Subcutaneous adipose tissue (tissue), 4 donors: ENCODE results near the gene TIGD4. TPM values are rescaled to one million over a fixed set of nuclear protein-coding genes. Genes with fewer than 3 reads are reported as not detected.

Experiments used
- total RNA-seq, 4 donors: library from RNA; depleted of rRNA; stranded (reverse); fragments of >200 nt; gene quantifications; one replicate each; pipeline ENCODE4 v1.1.0, GENCODE V29; 2016
- TF ChIP-seq, protein P1 (sequence below): fragments of 450-650 bp; IDR thresholded peaks from one replicate; pipeline ENCODE4 v1.5.1; 2016; ENCODE audit warnings: low read depth, mild to moderate bottlenecking, control low read depth, antibody characterized with exemption, moderate library complexity

The TIGD4 gene
- total RNA-seq, 4 donors from 2014 or later = 0.22 to 0.34 TPM; not detected in 2

DNA sequence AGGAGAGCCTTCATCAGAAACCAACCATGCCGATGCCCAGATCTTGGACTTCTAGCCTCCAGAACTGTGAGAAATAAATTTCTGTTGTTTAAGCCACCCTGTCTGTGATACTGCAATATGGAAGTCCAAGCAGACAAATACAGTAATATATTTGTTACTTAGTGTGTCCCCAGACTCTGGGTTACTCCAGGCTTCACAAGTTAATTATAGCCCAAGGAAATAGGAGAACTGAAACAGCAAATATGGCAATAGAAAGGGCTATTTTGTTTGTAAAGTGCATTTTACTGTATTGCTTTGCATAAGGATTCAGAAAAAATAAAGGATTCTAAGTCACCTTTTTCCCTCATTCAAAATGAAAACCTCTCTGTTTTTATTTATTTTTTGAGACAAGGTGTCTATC, 15.7 kb downstream of the TIGD4 start:
- TF ChIP-seq, protein P1, sequence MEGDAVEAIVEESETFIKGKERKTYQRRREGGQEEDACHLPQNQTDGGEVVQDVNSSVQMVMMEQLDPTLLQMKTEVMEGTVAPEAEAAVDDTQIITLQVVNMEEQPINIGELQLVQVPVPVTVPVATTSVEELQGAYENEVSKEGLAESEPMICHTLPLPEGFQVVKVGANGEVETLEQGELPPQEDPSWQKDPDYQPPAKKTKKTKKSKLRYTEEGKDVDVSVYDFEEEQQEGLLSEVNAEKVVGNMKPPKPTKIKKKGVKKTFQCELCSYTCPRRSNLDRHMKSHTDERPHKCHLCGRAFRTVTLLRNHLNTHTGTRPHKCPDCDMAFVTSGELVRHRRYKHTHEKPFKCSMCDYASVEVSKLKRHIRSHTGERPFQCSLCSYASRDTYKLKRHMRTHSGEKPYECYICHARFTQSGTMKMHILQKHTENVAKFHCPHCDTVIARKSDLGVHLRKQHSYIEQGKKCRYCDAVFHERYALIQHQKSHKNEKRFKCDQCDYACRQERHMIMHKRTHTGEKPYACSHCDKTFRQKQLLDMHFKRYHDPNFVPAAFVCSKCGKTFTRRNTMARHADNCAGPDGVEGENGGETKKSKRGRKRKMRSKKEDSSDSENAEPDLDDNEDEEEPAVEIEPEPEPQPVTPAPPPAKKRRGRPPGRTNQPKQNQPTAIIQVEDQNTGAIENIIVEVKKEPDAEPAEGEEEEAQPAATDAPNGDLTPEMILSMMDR = no peak

DNA sequence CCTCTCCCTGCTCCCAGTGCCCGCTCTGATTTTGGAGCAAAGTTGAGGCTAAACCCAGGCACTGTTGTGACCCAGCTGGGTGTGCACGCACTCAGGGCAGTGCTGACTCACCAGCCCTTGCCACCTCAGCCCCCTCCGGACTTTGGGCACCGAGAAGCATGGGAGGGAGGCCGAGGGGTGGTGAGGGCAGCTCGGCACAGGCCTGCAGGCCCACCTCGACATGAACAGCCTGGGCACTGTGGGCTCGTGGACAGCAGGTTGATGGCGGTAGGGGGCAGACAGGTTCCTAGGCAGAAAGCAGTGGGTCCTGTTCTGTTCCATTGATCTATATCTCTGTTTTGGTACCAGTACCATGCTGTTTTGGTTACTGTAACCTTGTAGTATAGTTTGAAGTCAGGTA, 30.9 kb downstream of the TIGD4 start:
- TF ChIP-seq, protein P1 = no peak

DNA sequence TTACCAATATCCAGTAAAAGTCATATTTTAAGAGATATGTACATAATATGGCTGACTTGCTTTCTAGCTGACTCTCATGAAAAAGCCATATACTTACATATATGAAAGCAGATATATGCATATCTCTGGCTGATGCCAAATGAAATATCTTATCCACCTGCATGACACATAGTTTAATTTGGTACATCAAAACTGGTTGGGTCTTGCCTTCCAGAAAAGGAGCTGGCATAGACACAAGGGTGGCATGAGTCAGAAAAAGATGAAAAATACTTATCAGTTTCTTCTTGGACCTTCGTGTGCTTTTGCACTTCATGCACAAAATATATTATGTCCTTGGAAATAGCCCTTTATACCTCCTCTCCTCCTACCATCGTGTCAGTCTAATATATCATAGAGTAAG, 32.1 kb downstream of the TIGD4 start:
- TF ChIP-seq, protein P1 = no peak

DNA sequence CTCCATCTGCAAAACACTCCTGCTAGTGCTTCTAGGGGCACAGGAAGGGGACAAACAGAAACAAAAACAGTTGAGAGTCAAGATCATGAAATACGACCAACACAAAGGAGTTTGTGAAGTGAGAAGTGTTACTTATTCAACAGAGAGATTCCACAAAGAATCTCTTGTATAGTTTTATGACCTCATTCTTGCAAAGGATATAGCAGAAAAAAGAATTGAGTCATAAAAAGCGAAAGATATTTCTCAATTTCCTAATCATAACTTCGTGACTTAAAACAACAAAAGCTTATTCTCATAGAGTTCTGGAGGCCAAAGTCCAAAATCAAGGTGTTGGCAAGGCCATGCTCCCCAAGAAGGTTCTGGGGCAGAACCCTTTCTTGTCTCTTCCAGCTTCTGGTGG, 40.7 kb downstream of the TIGD4 start:
- TF ChIP-seq, protein P1 = no peak

DNA sequence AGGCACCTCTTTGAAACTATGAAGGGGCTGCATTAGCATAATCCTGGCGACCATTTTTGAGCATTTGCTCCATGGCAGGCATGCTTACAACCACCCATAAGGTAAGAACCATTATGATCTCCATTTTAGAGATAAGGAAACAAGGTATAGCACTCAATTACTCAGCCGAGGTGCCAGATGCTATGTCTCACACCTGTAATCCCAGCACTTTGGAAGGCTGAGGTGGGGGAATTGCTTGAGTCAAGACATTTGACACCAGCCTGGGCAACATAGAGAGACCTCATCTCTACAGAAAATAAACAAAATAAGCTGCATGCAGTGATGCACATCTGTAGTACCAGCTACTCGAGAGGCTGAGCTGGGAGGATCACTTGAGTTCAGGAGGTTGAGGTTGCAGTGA, 43.6 kb downstream of the TIGD4 start:
- TF ChIP-seq, protein P1 = no peak

DNA sequence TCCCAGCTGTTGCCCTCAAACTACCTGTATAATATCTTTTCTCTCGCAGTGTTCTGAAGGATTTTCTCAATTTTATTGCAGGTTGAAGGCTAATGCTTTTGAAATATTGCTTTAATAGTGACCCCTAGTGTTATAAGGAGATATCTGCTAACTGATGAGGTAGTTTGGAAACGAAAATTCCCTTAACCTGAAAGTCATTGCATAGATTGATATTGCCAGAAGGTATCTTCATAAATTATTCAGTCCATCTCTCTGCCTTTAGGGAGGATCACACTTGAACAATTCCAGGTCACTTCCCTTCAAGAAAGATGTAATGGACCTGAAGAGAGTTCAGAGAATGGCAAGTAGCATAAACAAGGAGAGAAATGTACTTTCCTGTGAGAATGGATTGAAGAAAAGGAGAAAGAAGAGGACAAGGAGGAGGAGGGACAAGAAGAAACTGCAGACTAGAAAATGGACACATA, 44.1 kb downstream of the TIGD4 start:
- TF ChIP-seq, protein P1 = no peak

DNA sequence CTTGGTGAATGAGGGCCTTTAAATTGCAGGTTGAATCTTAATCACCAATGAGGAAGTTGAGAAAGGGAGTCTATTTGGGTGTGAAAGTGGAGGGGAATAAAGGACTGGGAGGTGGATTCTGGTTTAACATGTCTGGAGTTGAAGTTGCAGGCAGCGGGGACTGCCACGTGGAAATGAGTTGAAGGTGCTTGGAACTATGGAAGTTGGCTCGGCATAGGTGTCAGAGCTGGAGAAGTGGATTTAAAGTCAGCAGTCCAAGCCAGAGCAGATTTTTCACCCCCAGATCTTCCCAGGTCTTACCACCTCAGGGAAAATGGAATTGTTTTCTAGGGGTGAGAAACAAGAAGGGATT, 44.9 kb downstream of the TIGD4 start:
- TF ChIP-seq, protein P1 = no peak
